ENCODE results near the gene TMEM154.
A peak's percentile ranks its signal among the peaks of the same experiment; 100 is the strongest.
"Not testable (repeated sequence)": the region's sequence is repeated elsewhere in the genome, so short reads cannot be mapped to it uniquely, and the experiment has no call there.

The TMEM154 gene

GRCh38 chr4:152666946-152667345 lies 12.9 kb downstream of the TMEM154 start:
- H3K4me3 Mint-ChIP-seq: peak overlapping the region; percentile 37 to 62

GRCh38 chr4:152665691-152666395 lies 14.0 kb downstream of the TMEM154 start:
- ATAC-seq (replicated peaks) (no peak), DNase-seq (no peak)
- H3K4me3 Mint-ChIP-seq: peak overlapping the region in 1 of 2 donors; percentile 14
- peaks cover 50 to 80% of the 10 kb centered on the region in 2 donors for H3K4me1 Mint-ChIP-seq
- no peaks in the 10 kb centered on the region for H3K27me3 Mint-ChIP-seq
- peaks cover 9 to 21% of the 10 kb centered on the region in 2 donors for H3K36me3 Mint-ChIP-seq
- peak overlapping the region; percentile 93 for H3K27ac Mint-ChIP-seq
- H3K9me3 Mint-ChIP-seq: peaks cover under 1 to 3% of the 10 kb centered on the region in 2 donors

More at GRCh38 chr4:152666946-152667345, 12.9 kb downstream of the TMEM154 start:
- ATAC-seq (replicated peaks) (no peak), DNase-seq (no peak)
- peaks cover 17 to 23% of the 10 kb centered on the region in 2 donors for H3K36me3 Mint-ChIP-seq
- H3K4me1 Mint-ChIP-seq: peaks cover 48 to 80% of the 10 kb centered on the region in 2 donors
- peaks cover 3 to 4% of the 10 kb centered on the region in 2 donors for H3K9me3 Mint-ChIP-seq
- no peaks in the 10 kb centered on the region for H3K27me3 Mint-ChIP-seq
- H3K27ac Mint-ChIP-seq: peak overlapping the region; percentile 93

DNA sequence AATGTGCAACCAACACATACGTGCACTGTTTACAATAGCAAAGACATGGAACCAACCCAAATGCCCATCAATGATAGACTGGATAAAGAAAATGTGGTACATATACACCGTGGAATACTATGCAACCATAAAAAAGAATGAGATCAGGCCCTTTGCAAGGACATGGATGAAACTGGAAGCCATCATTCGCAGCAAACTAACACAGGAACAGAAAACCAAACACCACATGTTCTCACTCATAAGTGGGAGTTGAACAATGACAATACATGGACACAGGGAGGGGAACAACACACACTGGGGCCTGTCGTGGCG lies 15.8 kb downstream of the TMEM154 start:
- H3K27me3 Mint-ChIP-seq; DNase-seq; ATAC-seq (replicated peaks); H3K9me3 Mint-ChIP-seq: not testable (repeated sequence)
- Mint-ChIP-seq H3K4me3 (peak overlapping the region; percentile 66 to 73), H3K27ac (peak overlapping the region; percentile 72), H3K36me3 (peaks cover 8 to 25% of the 10 kb centered on the region in 2 donors), H3K4me1 (peaks cover 59 to 95% of the 10 kb centered on the region in 2 donors)

DNA sequence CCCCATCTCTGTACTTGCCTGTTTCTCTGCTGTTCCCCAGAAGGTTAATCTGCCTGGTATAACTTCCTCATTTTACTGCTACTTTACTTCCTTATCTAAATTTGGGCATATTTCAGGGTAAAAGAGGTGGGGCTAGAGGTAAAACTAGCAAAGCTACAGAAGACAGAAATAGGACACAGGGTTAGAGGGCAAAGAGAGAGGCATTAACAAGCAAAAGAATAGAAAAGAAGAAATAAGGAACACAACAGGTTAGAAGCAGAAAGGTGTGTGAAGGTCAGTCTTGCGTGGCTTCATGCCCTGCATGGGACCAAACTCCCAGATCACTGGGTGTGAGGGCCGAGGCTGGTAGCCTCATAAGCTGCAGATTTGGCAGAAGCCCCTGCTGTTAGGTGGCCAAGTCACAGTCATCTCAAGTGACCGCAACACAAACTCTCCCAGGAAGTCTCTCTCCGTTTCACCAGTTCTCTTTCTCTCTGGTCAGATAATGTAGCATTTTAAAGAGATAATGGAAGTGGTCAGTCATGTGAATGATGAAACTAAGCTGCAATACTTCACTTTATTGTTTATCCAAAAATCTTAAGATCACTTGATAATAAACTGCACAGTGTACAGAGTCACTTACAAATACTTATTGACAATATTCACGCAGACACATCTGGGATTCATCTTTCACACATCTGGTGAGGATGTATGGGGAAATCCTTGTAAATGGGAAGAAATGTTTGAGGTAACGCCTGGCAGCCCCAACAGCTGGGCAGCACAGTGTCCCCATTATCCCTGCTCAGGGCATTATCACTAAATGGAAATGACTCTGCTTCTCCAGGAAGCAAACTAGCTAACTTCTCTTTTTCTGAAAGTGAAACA lies 16.4 kb downstream of the TMEM154 start:
- H3K27ac Mint-ChIP-seq: peak overlapping the region; percentile 72
- no peaks in the 10 kb centered on the region for H3K27me3 Mint-ChIP-seq
- peaks cover 8 to 30% of the 10 kb centered on the region in 2 donors for H3K36me3 Mint-ChIP-seq
- peak; percentile 81 to 88 for ATAC-seq (replicated peaks)
- peaks cover 4% of the 10 kb centered on the region in 2 donors for H3K9me3 Mint-ChIP-seq
- H3K4me3 Mint-ChIP-seq: peak overlapping the region; percentile 66 to 73
- no peak for DNase-seq
- H3K4me1 Mint-ChIP-seq: peaks cover 55 to 93% of the 10 kb centered on the region in 2 donors

GRCh38 chr4:152661649-152662048 lies 18.1 kb downstream of the TMEM154 start:
- H3K27ac Mint-ChIP-seq: peak overlapping the region; percentile 85
- no peak for DNase-seq
- H3K36me3 Mint-ChIP-seq: peaks cover 22 to 42% of the 10 kb centered on the region in 2 donors
- peaks cover 14 to 15% of the 10 kb centered on the region in 2 donors for H3K9me3 Mint-ChIP-seq
- ATAC-seq (replicated peaks): no peak
- peaks cover 46 to 78% of the 10 kb centered on the region in 2 donors for H3K4me1 Mint-ChIP-seq
- no peaks in the 10 kb centered on the region for H3K27me3 Mint-ChIP-seq
- peak overlapping the region; percentile 39 to 63 for H3K4me3 Mint-ChIP-seq

- DNase-seq: no peak
- Mint-ChIP-seq H3K9me3 (peaks cover 16 to 20% of the 10 kb centered on the region in 2 donors), H3K36me3 (peaks cover 31 to 52% of the 10 kb centered on the region in 2 donors), H3K27me3 (no peaks in the 10 kb centered on the region), H3K4me1 (peaks cover 51 to 78% of the 10 kb centered on the region in 2 donors), H3K4me3 (peak overlapping the region; percentile 11 to 23), H3K27ac (peak overlapping the region; percentile 85)
- ATAC-seq (replicated peaks): no peak
These were observed 19.3 kb downstream of the TMEM154 start for GRCh38 chr4:152660526-152660925.

- no peak for DNase-seq
- Mint-ChIP-seq H3K4me3 (peak overlapping the region in 1 of 2 donors; percentile 5), H3K4me1 (peaks cover 50 to 78% of the 10 kb centered on the region in 2 donors), H3K27ac (peak overlapping the region; percentile 81), H3K9me3 (peaks cover 18 to 20% of the 10 kb centered on the region in 2 donors), H3K36me3 (peaks cover 30 to 55% of the 10 kb centered on the region in 2 donors), H3K27me3 (no peaks in the 10 kb centered on the region)
- ATAC-seq (replicated peaks): no peak
These were observed 20.0 kb downstream of the TMEM154 start for GRCh38 chr4:152659806-152660205.

DNA sequence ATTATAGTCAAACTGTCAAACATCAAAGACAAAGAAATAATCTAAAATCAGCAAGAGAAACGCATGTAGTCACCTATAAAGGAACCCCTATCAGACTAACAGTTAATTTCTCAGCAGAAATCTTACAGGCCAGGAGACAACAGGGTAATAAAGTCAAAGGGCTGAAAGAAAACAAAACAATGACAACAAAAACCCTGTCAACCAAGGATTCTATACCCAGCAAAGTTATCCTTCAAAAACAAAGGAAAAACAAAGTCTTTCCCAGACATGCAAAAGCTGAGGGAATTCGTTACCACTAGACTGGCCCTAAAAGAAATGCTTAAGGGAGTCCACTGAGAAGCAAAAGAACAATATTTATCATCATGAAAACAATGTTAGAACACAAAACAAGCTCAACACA lies 22.1 kb downstream of the TMEM154 start:
- Mint-ChIP-seq H3K27ac (no peak overlapping the region), H3K4me3 (no peak overlapping the region), H3K4me1 (peaks cover 42 to 71% of the 10 kb centered on the region in 2 donors), H3K27me3 (no peaks in the 10 kb centered on the region), H3K36me3 (peaks cover 32 to 56% of the 10 kb centered on the region in 2 donors), H3K9me3 (peaks cover 17 to 20% of the 10 kb centered on the region in 2 donors)
- no peak for ATAC-seq (replicated peaks)
- no peak for DNase-seq

DNA sequence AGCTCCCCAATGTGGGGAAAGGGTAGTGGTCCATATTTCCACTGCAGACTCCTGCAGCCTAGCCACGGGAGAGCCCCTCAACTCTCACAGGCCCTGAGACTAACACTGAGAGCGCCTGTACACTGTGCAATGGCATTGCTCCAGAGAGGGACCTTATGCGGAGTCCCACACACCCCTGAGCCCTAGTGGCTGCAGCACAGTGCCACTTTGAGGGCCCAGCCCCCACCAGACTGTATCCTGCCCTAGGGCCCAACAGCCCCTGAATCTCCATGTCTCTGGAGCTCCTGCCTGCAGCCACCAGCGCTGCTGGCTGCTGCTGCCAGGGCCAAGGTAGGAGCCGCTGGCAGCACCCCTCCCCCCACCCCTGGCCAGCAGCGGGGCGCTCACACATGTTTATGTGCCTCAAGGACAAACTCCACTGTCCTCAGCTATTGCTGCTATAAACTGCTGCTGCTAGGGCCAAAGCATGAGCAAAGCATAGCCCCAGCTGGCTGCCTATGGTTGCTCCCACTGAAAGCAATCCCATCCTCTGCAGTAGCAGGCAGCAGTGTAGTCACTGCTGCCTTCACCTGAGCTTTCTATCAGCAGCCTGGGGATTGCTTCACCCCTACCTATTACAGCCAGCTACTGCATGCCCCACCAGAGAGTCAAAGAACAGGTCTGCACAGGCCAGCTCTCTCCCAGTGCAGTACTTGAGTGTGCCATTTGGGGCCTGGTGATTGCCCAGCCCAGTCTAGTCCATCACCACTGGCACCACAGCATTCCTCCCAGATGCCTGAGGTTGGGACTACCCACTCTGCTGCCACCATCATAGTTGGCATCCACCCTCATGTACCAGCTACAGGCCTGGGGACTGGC lies 24.3 kb downstream of the TMEM154 start:
- peaks cover 17 to 20% of the 10 kb centered on the region in 2 donors for H3K9me3 Mint-ChIP-seq
- ATAC-seq (replicated peaks) (no peak), DNase-seq (no peak)
- H3K4me1 Mint-ChIP-seq: peaks cover 31 to 50% of the 10 kb centered on the region in 2 donors
- H3K27me3 Mint-ChIP-seq: no peaks in the 10 kb centered on the region
- H3K27ac Mint-ChIP-seq: no peak overlapping the region
- H3K36me3 Mint-ChIP-seq: peaks cover 43 to 64% of the 10 kb centered on the region in 2 donors
- no peak overlapping the region for H3K4me3 Mint-ChIP-seq

DNA sequence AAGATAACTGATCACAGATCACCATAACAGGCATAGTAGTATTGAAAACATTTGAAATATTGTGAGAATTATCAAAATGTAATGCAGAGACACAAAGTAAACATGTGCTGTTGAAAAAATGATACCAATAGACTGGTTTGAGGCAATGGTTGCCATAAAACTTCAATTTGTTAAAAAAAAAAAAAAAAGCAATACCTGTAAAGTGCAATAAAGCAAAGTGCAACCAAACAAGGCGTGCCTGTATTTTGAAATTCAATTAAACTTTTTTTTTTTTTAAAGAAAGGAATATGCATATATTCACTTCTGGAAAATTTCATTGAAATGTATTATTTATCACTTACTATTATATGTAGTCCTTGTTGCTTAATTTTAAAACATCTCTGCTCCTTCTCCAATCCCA lies 27.7 kb downstream of the TMEM154 start:
- Mint-ChIP-seq H3K27ac (no peak overlapping the region), H3K36me3 (peaks cover 42 to 61% of the 10 kb centered on the region in 2 donors), H3K9me3 (peaks cover 10 to 14% of the 10 kb centered on the region in 2 donors), H3K4me1 (peaks cover 26 to 45% of the 10 kb centered on the region in 2 donors), H3K27me3 (no peaks in the 10 kb centered on the region), H3K4me3 (no peak overlapping the region)
- DNase-seq (no peak), ATAC-seq (replicated peaks) (no peak)

GRCh38 chr4:152651473-152652060 lies 28.2 kb downstream of the TMEM154 start:
- Mint-ChIP-seq H3K27ac (no peak overlapping the region), H3K4me3 (no peak overlapping the region), H3K36me3 (peaks cover 39 to 59% of the 10 kb centered on the region in 2 donors), H3K27me3 (no peaks in the 10 kb centered on the region), H3K4me1 (peaks cover 27 to 46% of the 10 kb centered on the region in 2 donors), H3K9me3 (peaks cover 6 to 9% of the 10 kb centered on the region in 2 donors)
- DNase-seq (no peak), ATAC-seq (replicated peaks) (no peak)

- H3K4me1 Mint-ChIP-seq: peaks cover 36 to 55% of the 10 kb centered on the region in 2 donors
- H3K9me3 Mint-ChIP-seq: peaks cover 1 to 5% of the 10 kb centered on the region in 2 donors
- H3K36me3 Mint-ChIP-seq: peaks cover 26 to 48% of the 10 kb centered on the region in 2 donors
- no peak overlapping the region for H3K4me3 Mint-ChIP-seq
- peak overlapping the region; percentile 15 for H3K27ac Mint-ChIP-seq
- DNase-seq: no peak
- no peak for ATAC-seq (replicated peaks)
- H3K27me3 Mint-ChIP-seq: no peaks in the 10 kb centered on the region
These were observed 33.6 kb downstream of the TMEM154 start for GRCh38 chr4:152646221-152646620.

DNA sequence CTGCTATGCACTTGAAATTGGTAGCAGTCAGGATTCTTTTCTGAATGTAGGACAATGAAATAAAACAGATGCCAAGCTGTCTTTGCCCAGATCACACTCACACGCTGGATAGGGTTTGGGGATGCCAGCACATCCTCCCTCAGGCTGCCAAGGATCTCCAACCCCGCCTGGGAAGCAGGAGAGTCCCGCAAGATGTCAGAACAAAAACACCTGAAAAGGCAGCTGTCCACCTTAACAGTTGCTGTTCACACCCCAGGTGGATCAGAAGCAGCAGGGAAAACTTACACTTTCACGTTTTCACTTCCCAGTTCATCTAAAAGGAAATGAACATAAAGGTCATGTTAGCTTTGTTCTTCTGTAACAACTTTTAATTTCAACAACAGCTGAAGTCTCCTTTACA lies 35.7 kb downstream of the TMEM154 start:
- H3K4me3 Mint-ChIP-seq: peak overlapping the region; percentile 70 to 73
- peak overlapping the region; percentile 97 for H3K27ac Mint-ChIP-seq
- no peaks in the 10 kb centered on the region for H3K27me3 Mint-ChIP-seq
- no peak for DNase-seq
- H3K36me3 Mint-ChIP-seq: peaks cover 19 to 39% of the 10 kb centered on the region in 2 donors
- peaks cover 40 to 66% of the 10 kb centered on the region in 2 donors for H3K4me1 Mint-ChIP-seq
- H3K9me3 Mint-ChIP-seq: peaks cover 1 to 5% of the 10 kb centered on the region in 2 donors
- ATAC-seq (replicated peaks): peak in 1 of 2 donors; percentile 1
